HL-60/S4 treated with retinoic acid at 250 ng/mL for 4 days and 3 days (cell line): ENCODE results near the gene MAGI3.
"Not testable (repeated sequence)": the region's sequence is repeated elsewhere in the genome, so short reads cannot be mapped to it uniquely, and the experiment has no call there.

Experiments used
- in situ Hi-C: fragments of 300-500 bp; cut with MboI; formaldehyde crosslinking; loops from 2 replicates; pipeline ENCODE4 v1.7.0; 2022; ENCODE audit warnings: low sequenced_read_pairs

MAGI3 gene

GRCh38 chr1:113396585-113396984 is 6.3 kb downstream of the MAGI3 start:
- in situ Hi-C loops: no loop called here

- in situ Hi-C loops: no loop called here
Measured at GRCh38 chr1:113399062-113399583, 8.8 kb downstream of the MAGI3 start.

- in situ Hi-C loops: no loop called here
Measured at GRCh38 chr1:113401067-113401466, 10.8 kb downstream of the MAGI3 start.

GRCh38 chr1:113401728-113402127 is 11.4 kb downstream of the MAGI3 start:
- in situ Hi-C loops: no loop called here

GRCh38 chr1:113403065-113403464 is 12.8 kb downstream of the MAGI3 start:
- in situ Hi-C loops: no loop called here

- in situ Hi-C loops: no loop called here
Measured at GRCh38 chr1:113405573-113405972, 15.3 kb downstream of the MAGI3 start.

GRCh38 chr1:113406149-113406548 is 15.8 kb downstream of the MAGI3 start:
- in situ Hi-C loops: not testable (repeated sequence)

GRCh38 chr1:113409363-113409762 is 19.0 kb downstream of the MAGI3 start:
- in situ Hi-C loops: no loop called here

GRCh38 chr1:113412020-113412419 is 21.7 kb downstream of the MAGI3 start:
- in situ Hi-C loops: not testable (repeated sequence)

GRCh38 chr1:113415310-113416070 is 25.2 kb downstream of the MAGI3 start:
- in situ Hi-C loops: no loop called here

- in situ Hi-C loops: not testable (repeated sequence)
Measured at GRCh38 chr1:113416071-113416470, 25.8 kb downstream of the MAGI3 start.

GRCh38 chr1:113416496-113416895 is 26.2 kb downstream of the MAGI3 start:
- in situ Hi-C loops: no loop called here

- in situ Hi-C loops: no loop called here
Measured at GRCh38 chr1:113422315-113423068, 32.2 kb downstream of the MAGI3 start.

GRCh38 chr1:113423826-113424225 is 33.5 kb downstream of the MAGI3 start:
- in situ Hi-C loops: no loop called here

GRCh38 chr1:113429461-113430153 is 39.3 kb downstream of the MAGI3 start:
- in situ Hi-C loops: no loop called here

GRCh38 chr1:113433184-113433583 is 42.9 kb downstream of the MAGI3 start:
- in situ Hi-C loops: no loop called here

GRCh38 chr1:113434081-113434873 is 44.0 kb downstream of the MAGI3 start:
- in situ Hi-C loops: no loop called here

- in situ Hi-C loops: no loop called here
Measured at GRCh38 chr1:113434874-113435175, 44.5 kb downstream of the MAGI3 start.

- in situ Hi-C loops: no loop called here
Measured at GRCh38 chr1:113437554-113438341, 47.4 kb downstream of the MAGI3 start.
